ENCODE measurements around the gene KCNJ8.
A peak's percentile ranks its signal among the peaks of the same experiment; 100 is the strongest.
"Not testable (repeated sequence)": the region's sequence is repeated elsewhere in the genome, so short reads cannot be mapped to it uniquely, and the experiment has no call there.

KCNJ8 gene

GRCh38 chr12:21774358-21775132, at the start of gene KCNJ8:
Gene KCNJ8, minus strand, starts transcription at chr12:21774706. Its CDS starts 1,090 bp downstream, at chr12:21773616.
- Histone ChIP-seq H3K4me3 (peak within 1 kb of the TSS; percentile 20 to 46 (median 32)), H3K27ac (peak within 1 kb of the TSS in 13 of 21 experiments; percentile 5 to 74 (median 58))

- Histone ChIP-seq H3K27ac (peak overlapping the region in 2 of 21 experiments; percentile 11 to 23), H3K4me3 (no peak overlapping the region)
Observed at GRCh38 chr12:21823581-21823980, 49.1 kb upstream of the KCNJ8 start.

GRCh38 chr12:21819678-21820077, 45.2 kb upstream of the KCNJ8 start:
- H3K4me3 ChIP-seq = no peak overlapping the region
- H3K27ac ChIP-seq = peak overlapping the region in 1 of 21 experiments; percentile 5

GRCh38 chr12:21819236-21819635, 44.7 kb upstream of the KCNJ8 start:
- Histone ChIP-seq H3K4me3 (no peak overlapping the region), H3K27ac (no peak overlapping the region)

GRCh38 chr12:21818627-21819026, 44.1 kb upstream of the KCNJ8 start:
- H3K27ac ChIP-seq = no peak overlapping the region
- H3K4me3 ChIP-seq = no peak overlapping the region

GRCh38 chr12:21815306-21816062, 41.0 kb upstream of the KCNJ8 start:
- no peak overlapping the region for H3K4me3 ChIP-seq
- H3K27ac ChIP-seq = no peak overlapping the region

- no peak overlapping the region for H3K27ac ChIP-seq
- H3K4me3 ChIP-seq = no peak overlapping the region
Observed at GRCh38 chr12:21814814-21815213, 40.3 kb upstream of the KCNJ8 start.

- H3K27ac ChIP-seq = no peak overlapping the region
- no peak overlapping the region for H3K4me3 ChIP-seq
Observed at GRCh38 chr12:21814327-21814726, 39.8 kb upstream of the KCNJ8 start.

- no peak overlapping the region for H3K27ac ChIP-seq
- H3K4me3 ChIP-seq = no peak overlapping the region
Observed at GRCh38 chr12:21813751-21814150, 39.2 kb upstream of the KCNJ8 start.

GRCh38 chr12:21813125-21813524, 38.6 kb upstream of the KCNJ8 start:
- Histone ChIP-seq H3K4me3 (no peak overlapping the region), H3K27ac (no peak overlapping the region)

GRCh38 chr12:21812340-21812739, 37.8 kb upstream of the KCNJ8 start:
- not testable (repeated sequence) for H3K27ac ChIP-seq, H3K4me3 ChIP-seq

- H3K27ac ChIP-seq = no peak overlapping the region
Observed at GRCh38 chr12:21809100-21809499, 34.6 kb upstream of the KCNJ8 start.

GRCh38 chr12:21806255-21806654, 31.7 kb upstream of the KCNJ8 start:
- Histone ChIP-seq H3K4me3 (no peak overlapping the region), H3K27ac (no peak overlapping the region)

More at GRCh38 chr12:21809100-21809499, 34.6 kb upstream of the KCNJ8 start:
- H3K4me3 ChIP-seq = no peak overlapping the region

GRCh38 chr12:21801522-21802288, 27.2 kb upstream of the KCNJ8 start:
- Histone ChIP-seq H3K27ac (no peak overlapping the region), H3K4me3 (no peak overlapping the region)

- no peak overlapping the region for H3K27ac ChIP-seq
Observed at GRCh38 chr12:21800011-21800410, 25.5 kb upstream of the KCNJ8 start.

GRCh38 chr12:21797539-21797938, 23.0 kb upstream of the KCNJ8 start:
- H3K4me3 ChIP-seq = no peak overlapping the region
- H3K27ac ChIP-seq = no peak overlapping the region

More at GRCh38 chr12:21800011-21800410, 25.5 kb upstream of the KCNJ8 start:
- no peak overlapping the region for H3K4me3 ChIP-seq

- no peak overlapping the region for H3K4me3 ChIP-seq
- no peak overlapping the region for H3K27ac ChIP-seq
Observed at GRCh38 chr12:21795648-21796328, 21.3 kb upstream of the KCNJ8 start.

- H3K27ac ChIP-seq, H3K4me3 ChIP-seq: not testable (repeated sequence)
Observed at GRCh38 chr12:21794807-21795595, 20.5 kb upstream of the KCNJ8 start.

- H3K4me3 ChIP-seq, H3K27ac ChIP-seq: not testable (repeated sequence)
Observed at GRCh38 chr12:21789687-21790086, 15.2 kb upstream of the KCNJ8 start.

Data from skin epidermis (tissue), 12 donors.